CD4-positive, alpha-beta T cell (primary cell): Measurements from ENCODE around the gene WDTC1. TPM values are rescaled to one million over a fixed set of nuclear protein-coding genes. Genes with fewer than 3 reads are reported as not detected.

Experiments
- ATAC-seq: fragments of 200-7000 bp; cut with Tn5 transposase; one replicate; pipeline ENCODE4 v1.10.0; 2022; ENCODE audit warnings: mild to moderate bottlenecking; ENCODE audit not compliant: poor library complexity
- CTCF ChIA-PET: fragments of 350-600 bp; sonication (Branson Sonifier 250); formaldehyde crosslinking; loops from one replicate; lab custom pipeline; 2021; ENCODE audit warnings: antibody characterized with exemption, inconsistent platforms; lab: Charles Lee
- POLR2A ChIA-PET: fragments of 350-600 bp; sonication (Branson Sonifier 250); formaldehyde crosslinking; loops from one replicate; lab custom pipeline; 2021; ENCODE audit warnings: antibody characterized with exemption, inconsistent platforms; lab: Charles Lee
- DNase-seq, 14 experiments: peaks; one replicate each; pipeline ENCODE4 v3.0.0-alpha.2; 2013 to 2020; ENCODE audit warnings: mixed read lengths in 2 of 14
- H3K27ac ChIP-seq, 2 donors: one replicate each; pipeline versions ENCODE4 v1.5.1 to v1.7.0; 2013; ENCODE audit warnings: low read length in 2 of 2, low read depth in 1 of 2, mild to moderate bottlenecking in 1 of 2
- H3K27me3 ChIP-seq, 2 experiments: 1 replicate in 1 of 2; 2 replicates in 1 of 2; pipeline versions ENCODE4 v1.6.1 to v1.7.0; 2013; ENCODE audit warnings: low read length in 2 of 2, control low read depth in 1 of 2, mild to moderate bottlenecking in 1 of 2, moderate library complexity in 1 of 2; ENCODE audit not compliant: insufficient read depth in 2 of 2, control insufficient read depth in 1 of 2
- H3K36me3 ChIP-seq: one replicate; pipeline ENCODE4 v1.6.1; 2013; ENCODE audit warnings: low read length, control low read depth; ENCODE audit not compliant: insufficient read depth
- H3K4me1 ChIP-seq: one replicate; pipeline ENCODE4 v1.6.1; 2013; ENCODE audit warnings: low read length, control low read depth; ENCODE audit not compliant: insufficient read depth
- H3K4me3 ChIP-seq: one replicate; pipeline ENCODE4 v1.5.1; 2013; ENCODE audit warnings: mild to moderate bottlenecking, low read length, moderate library complexity
- H3K9me3 ChIP-seq, 2 experiments: 1 replicate in 1 of 2; 2 replicates in 1 of 2; pipeline versions ENCODE4 v1.6.1 to v1.7.0; 2013; ENCODE audit warnings: low read length in 2 of 2, mild to moderate bottlenecking in 2 of 2, control low read depth in 1 of 2, moderate library complexity in 1 of 2; ENCODE audit not compliant: control insufficient read depth in 1 of 2, insufficient read depth in 1 of 2
- H3K27ac Mint-ChIP-seq: one replicate; pipeline ENCODE4 v1.8.0; 2020; ENCODE audit warnings: mixed read lengths
- H3K27me3 Mint-ChIP-seq: one replicate; pipeline ENCODE4 v1.8.0; 2021; ENCODE audit warnings: mixed read lengths
- H3K36me3 Mint-ChIP-seq: one replicate; pipeline ENCODE4 v1.8.0; 2021; ENCODE audit warnings: low read depth, mixed read lengths
- H3K4me1 Mint-ChIP-seq: one replicate; pipeline ENCODE4 v1.8.0; 2021; ENCODE audit warnings: low read depth, mixed read lengths
- H3K4me3 Mint-ChIP-seq: one replicate; pipeline ENCODE4 v1.8.0; 2020; ENCODE audit warnings: mild to moderate bottlenecking, mixed read lengths
- H3K9me3 Mint-ChIP-seq: one replicate; pipeline ENCODE4 v1.8.0; 2020; ENCODE audit warnings: mixed read lengths
- CTCF ChIP-seq: fragments of 200-600 bp; IDR thresholded peaks from one replicate; pipeline ENCODE4 v1.8.0; 2022; ENCODE audit warnings: antibody characterized with exemption, mild to moderate bottlenecking
- intact Hi-C, 2 experiments: fragments of 100-400 bp; cut with DNase I in 1 of 2; cut with micrococcal nuclease in 1 of 2; formaldehyde crosslinking; loops; one replicate each; pipeline versions ENCODE4 v1.15.1 to v1.9.0; 2023 to 2025; cut with DNase I, micrococcal nuclease
- total RNA-seq, 174 experiments: library from RNA in 2 of 174; stranded (reverse) in 2 of 174; gene quantifications; one replicate each; pipeline ENCODE4 v1.2.3 and lab custom pipeline; 2021 to 2026

Gene WDTC1
- total RNA-seq, 2 experiments from 2014 or later, result 17.7 to 18.6 TPM

- no peak for TF ChIP-seq CTCF
- Mint-ChIP-seq H3K4me3 (no peak overlapping the region), H3K9me3 (no peaks in the 10 kb centered on the region), H3K36me3 (peaks cover 35% of the 10 kb centered on the region), H3K27ac (no peak overlapping the region), H3K4me1 (peaks cover 19% of the 10 kb centered on the region), H3K27me3 (no peaks in the 10 kb centered on the region)
- Histone ChIP-seq H3K36me3 (peaks cover 13% of the 10 kb centered on the region), H3K4me1 (no peaks in the 10 kb centered on the region), H3K9me3 (no peaks in the 10 kb centered on the region), H3K27ac (no peak overlapping the region), H3K27me3 (no peaks in the 10 kb centered on the region), H3K4me3 (no peak overlapping the region)
- CTCF ChIA-PET, result no interaction called here
- POLR2A ChIA-PET, result interaction anchor here (0.6 kb wide), 1 partner anchor 18 kb away, joined by 3 read pairs; no protein-coding TSS in a partner anchor
- intact Hi-C loops, result no loop called here
- DNase-seq, result no peak
- no peak for ATAC-seq
These were observed 11.8 kb downstream of the WDTC1 start for GRCh38 chr1:27246194-27246593.

- POLR2A ChIA-PET, result interaction anchor here (0.7 kb wide), 1 partner anchor 529 kb away, joined by 3 read pairs; no protein-coding TSS in a partner anchor
These were observed 19.2 kb downstream of the WDTC1 start for GRCh38 chr1:27253596-27253995.

GRCh38 chr1:27255136-27255535 lies 20.7 kb downstream of the WDTC1 start:
- H3K4me3 Mint-ChIP-seq, result no peak overlapping the region
- peaks cover 22% of the 10 kb centered on the region for H3K4me1 ChIP-seq
- H3K4me3 ChIP-seq, result no peak overlapping the region
- H3K27ac ChIP-seq, result no peak overlapping the region
- no peaks in the 10 kb centered on the region for H3K27me3 Mint-ChIP-seq
- peaks cover 21% of the 10 kb centered on the region for H3K36me3 Mint-ChIP-seq
- intact Hi-C loops, result no loop called here
- ChIA-PET POLR2A (interaction anchor here (0.7 kb wide), 1 partner anchor 153 kb away, joined by 3 read pairs; no protein-coding TSS in a partner anchor), CTCF (no interaction called here)
- H3K9me3 Mint-ChIP-seq, result no peaks in the 10 kb centered on the region
- H3K4me1 Mint-ChIP-seq, result peaks cover 54% of the 10 kb centered on the region
- TF ChIP-seq CTCF, result no peak
- ATAC-seq, result no peak
- H3K27ac Mint-ChIP-seq, result peak overlapping the region; percentile 13
- DNase-seq, result no peak
- no peaks in the 10 kb centered on the region for H3K9me3 ChIP-seq
- no peaks in the 10 kb centered on the region for H3K36me3 ChIP-seq
- H3K27me3 ChIP-seq, result no peaks in the 10 kb centered on the region

More at GRCh38 chr1:27253596-27253995, 19.2 kb downstream of the WDTC1 start:
- Mint-ChIP-seq H3K9me3 (no peaks in the 10 kb centered on the region), H3K27me3 (no peaks in the 10 kb centered on the region), H3K4me1 (peaks cover 60% of the 10 kb centered on the region), H3K27ac (peak overlapping the region; percentile 47), H3K4me3 (no peak overlapping the region), H3K36me3 (peaks cover 19% of the 10 kb centered on the region)
- Histone ChIP-seq H3K36me3 (no peaks in the 10 kb centered on the region), H3K4me3 (no peak overlapping the region), H3K4me1 (peaks cover 22% of the 10 kb centered on the region), H3K27ac (no peak overlapping the region), H3K9me3 (no peaks in the 10 kb centered on the region), H3K27me3 (no peaks in the 10 kb centered on the region)
- TF ChIP-seq CTCF, result no peak
- no peak for ATAC-seq
- intact Hi-C loops, result no loop called here
- CTCF ChIA-PET, result no interaction called here
- no peak for DNase-seq
